ENCODE data around the gene IL12A.

Gene IL12A

GRCh38 chr3:160027541-160028195, 39.0 kb downstream of the IL12A start:
- Histone ChIP-seq H3K4me3 (ENCODE audit: low read length in 2 of 2) (no peak overlapping the region), H3K4me1 (ENCODE audit: control insufficient read depth, insufficient read depth, low read length) (no peaks in the 10 kb centered on the region), H3K9me3 (ENCODE audit: control insufficient read depth in 2 of 2, low read length in 2 of 2) (no peaks in the 10 kb centered on the region), H3K27me3 (ENCODE audit: control insufficient read depth in 1 of 2, insufficient read depth in 2 of 2, low read length in 2 of 2) (no peaks in the 10 kb centered on the region), H3K9ac (ENCODE audit: low read length in 2 of 2) (no peak overlapping the region), H3K36me3 (ENCODE audit: control insufficient read depth in 2 of 2, insufficient read depth in 2 of 2, low read length in 2 of 2) (no peaks in the 10 kb centered on the region), H3K27ac (ENCODE audit: low read length) (no peak overlapping the region)

- Histone ChIP-seq H3K9me3 (ENCODE audit: control insufficient read depth in 2 of 2, low read length in 2 of 2) (no peaks in the 10 kb centered on the region), H3K27ac (ENCODE audit: low read length) (no peak overlapping the region), H3K27me3 (ENCODE audit: control insufficient read depth in 1 of 2, insufficient read depth in 2 of 2, low read length in 2 of 2) (peaks cover 16 to 20% of the 10 kb centered on the region in 2 donors), H3K36me3 (ENCODE audit: control insufficient read depth in 2 of 2, insufficient read depth in 2 of 2, low read length in 2 of 2) (no peaks in the 10 kb centered on the region), H3K4me1 (ENCODE audit: control insufficient read depth, insufficient read depth, low read length) (peaks cover 6% of the 10 kb centered on the region), H3K4me3 (ENCODE audit: low read length in 2 of 2) (no peak overlapping the region), H3K9ac (ENCODE audit: low read length in 2 of 2) (no peak overlapping the region)
These were observed 47.1 kb downstream of the IL12A start for GRCh38 chr3:160035757-160036156.

DNA sequence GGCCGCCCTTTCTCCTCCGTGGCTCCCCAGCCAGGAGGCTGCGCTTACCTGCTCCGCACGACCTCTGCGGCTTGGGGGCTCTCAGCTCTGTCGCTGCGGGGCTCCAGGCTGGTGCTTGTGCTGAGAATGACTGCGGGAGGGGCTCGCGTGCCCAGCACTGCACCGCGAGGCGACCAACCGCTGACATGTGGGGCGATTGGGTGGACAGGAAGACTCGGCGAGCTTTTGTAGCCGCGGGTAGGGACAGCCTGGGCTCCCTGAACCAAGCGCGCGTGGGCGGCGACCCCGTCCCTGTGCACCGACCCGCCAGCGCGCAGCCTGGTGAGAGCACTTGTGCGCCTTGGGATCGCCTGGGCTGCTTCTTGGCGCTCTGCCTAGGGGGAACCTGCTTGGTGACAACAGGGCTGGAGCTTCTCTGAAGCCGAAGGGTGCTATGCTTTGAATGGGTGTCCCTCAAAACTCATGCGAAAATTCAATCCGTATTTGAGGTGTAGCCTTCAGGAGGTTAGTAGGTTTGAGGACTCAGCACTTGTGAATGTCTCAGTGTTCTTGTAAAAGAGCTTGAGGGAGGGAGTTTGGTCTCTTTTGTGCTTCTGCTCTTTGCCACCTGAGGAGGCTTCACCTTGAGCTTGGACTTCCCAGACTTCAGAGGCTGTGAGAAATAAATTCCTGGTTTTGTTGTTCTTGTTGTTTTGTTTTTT, 50.4 kb downstream of the IL12A start:
- H3K27ac ChIP-seq (ENCODE audit: low read length): no peak overlapping the region
- no peaks in the 10 kb centered on the region for H3K9me3 ChIP-seq (ENCODE audit: control insufficient read depth in 2 of 2, low read length in 2 of 2)
- peak overlapping the region in 1 of 2 donors; percentile 64 for H3K4me3 ChIP-seq (ENCODE audit: low read length in 2 of 2)
- H3K27me3 ChIP-seq (ENCODE audit: control insufficient read depth in 1 of 2, insufficient read depth in 2 of 2, low read length in 2 of 2): peaks cover 18 to 20% of the 10 kb centered on the region in 2 donors
- no peaks in the 10 kb centered on the region for H3K36me3 ChIP-seq (ENCODE audit: control insufficient read depth in 2 of 2, insufficient read depth in 2 of 2, low read length in 2 of 2)
- H3K9ac ChIP-seq (ENCODE audit: low read length in 2 of 2): no peak overlapping the region
- peaks cover 6% of the 10 kb centered on the region for H3K4me1 ChIP-seq (ENCODE audit: control insufficient read depth, insufficient read depth, low read length)

GRCh38 chr3:160040181-160040580, 51.5 kb downstream of the IL12A start:
- Histone ChIP-seq H3K9ac (ENCODE audit: low read length in 2 of 2) (no peak overlapping the region), H3K4me1 (ENCODE audit: control insufficient read depth, insufficient read depth, low read length) (peaks cover 6% of the 10 kb centered on the region), H3K27ac (ENCODE audit: low read length) (no peak overlapping the region), H3K36me3 (ENCODE audit: control insufficient read depth in 2 of 2, insufficient read depth in 2 of 2, low read length in 2 of 2) (no peaks in the 10 kb centered on the region), H3K4me3 (ENCODE audit: low read length in 2 of 2) (no peak overlapping the region), H3K27me3 (ENCODE audit: control insufficient read depth in 1 of 2, insufficient read depth in 2 of 2, low read length in 2 of 2) (peaks cover 18 to 20% of the 10 kb centered on the region in 2 donors), H3K9me3 (ENCODE audit: control insufficient read depth in 2 of 2, low read length in 2 of 2) (no peaks in the 10 kb centered on the region)

GRCh38 chr3:160041465-160041864, 52.8 kb downstream of the IL12A start:
- no peak overlapping the region for H3K27ac ChIP-seq (ENCODE audit: low read length)
- H3K27me3 ChIP-seq (ENCODE audit: control insufficient read depth in 1 of 2, insufficient read depth in 2 of 2, low read length in 2 of 2): peaks cover 18 to 20% of the 10 kb centered on the region in 2 donors
- H3K9ac ChIP-seq (ENCODE audit: low read length in 2 of 2): no peak overlapping the region
- H3K4me1 ChIP-seq (ENCODE audit: control insufficient read depth, insufficient read depth, low read length): peaks cover 6% of the 10 kb centered on the region
- H3K36me3 ChIP-seq (ENCODE audit: control insufficient read depth in 2 of 2, insufficient read depth in 2 of 2, low read length in 2 of 2): no peaks in the 10 kb centered on the region
- H3K4me3 ChIP-seq (ENCODE audit: low read length in 2 of 2): no peak overlapping the region
- H3K9me3 ChIP-seq (ENCODE audit: control insufficient read depth in 2 of 2, low read length in 2 of 2): no peaks in the 10 kb centered on the region

DNA sequence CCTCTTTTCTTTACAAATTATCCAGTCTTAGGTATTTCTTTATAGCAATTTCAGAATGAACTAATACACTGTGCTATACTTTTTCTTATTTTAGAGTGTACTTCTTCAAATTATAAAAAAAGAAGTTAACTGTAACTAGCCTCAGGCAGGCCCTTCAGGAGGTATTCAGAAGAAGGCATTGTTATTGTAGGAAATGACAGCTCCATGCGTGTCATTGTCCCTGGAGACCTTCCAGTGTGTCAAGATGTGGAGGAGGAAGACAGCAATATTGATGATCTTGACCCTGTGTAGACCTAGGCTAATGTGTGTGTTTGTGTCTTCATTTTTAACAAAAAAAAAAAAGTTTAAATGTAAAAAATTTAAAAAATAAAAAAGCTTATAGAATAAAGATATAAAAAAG, 55.5 kb downstream of the IL12A start:
- no peak overlapping the region for H3K4me3 ChIP-seq (ENCODE audit: low read length in 2 of 2)
- no peak overlapping the region for H3K27ac ChIP-seq (ENCODE audit: low read length)
- no peak overlapping the region for H3K9ac ChIP-seq (ENCODE audit: low read length in 2 of 2)
- H3K36me3 ChIP-seq (ENCODE audit: control insufficient read depth in 2 of 2, insufficient read depth in 2 of 2, low read length in 2 of 2): no peaks in the 10 kb centered on the region
- peaks cover 6 to 10% of the 10 kb centered on the region in 2 donors for H3K27me3 ChIP-seq (ENCODE audit: control insufficient read depth in 1 of 2, insufficient read depth in 2 of 2, low read length in 2 of 2)
- peaks cover under 1% of the 10 kb centered on the region for H3K4me1 ChIP-seq (ENCODE audit: control insufficient read depth, insufficient read depth, low read length)
- no peaks in the 10 kb centered on the region for H3K9me3 ChIP-seq (ENCODE audit: control insufficient read depth in 2 of 2, low read length in 2 of 2)

Measured in stomach smooth muscle (tissue), 2 donors.